ENCODE measurements around the gene HCN2. TPM values are rescaled to one million over a fixed set of nuclear protein-coding genes. Genes with fewer than 3 reads are reported as not detected.

HCN2 gene
- total and polyA plus RNA-seq, 10 of the 15 experiments (the other 5 are each of a cell fraction or from before 2014, with no cell fraction given): 0.01 to 0.54 (median 0.08) TPM; not detected in 4

DNA sequence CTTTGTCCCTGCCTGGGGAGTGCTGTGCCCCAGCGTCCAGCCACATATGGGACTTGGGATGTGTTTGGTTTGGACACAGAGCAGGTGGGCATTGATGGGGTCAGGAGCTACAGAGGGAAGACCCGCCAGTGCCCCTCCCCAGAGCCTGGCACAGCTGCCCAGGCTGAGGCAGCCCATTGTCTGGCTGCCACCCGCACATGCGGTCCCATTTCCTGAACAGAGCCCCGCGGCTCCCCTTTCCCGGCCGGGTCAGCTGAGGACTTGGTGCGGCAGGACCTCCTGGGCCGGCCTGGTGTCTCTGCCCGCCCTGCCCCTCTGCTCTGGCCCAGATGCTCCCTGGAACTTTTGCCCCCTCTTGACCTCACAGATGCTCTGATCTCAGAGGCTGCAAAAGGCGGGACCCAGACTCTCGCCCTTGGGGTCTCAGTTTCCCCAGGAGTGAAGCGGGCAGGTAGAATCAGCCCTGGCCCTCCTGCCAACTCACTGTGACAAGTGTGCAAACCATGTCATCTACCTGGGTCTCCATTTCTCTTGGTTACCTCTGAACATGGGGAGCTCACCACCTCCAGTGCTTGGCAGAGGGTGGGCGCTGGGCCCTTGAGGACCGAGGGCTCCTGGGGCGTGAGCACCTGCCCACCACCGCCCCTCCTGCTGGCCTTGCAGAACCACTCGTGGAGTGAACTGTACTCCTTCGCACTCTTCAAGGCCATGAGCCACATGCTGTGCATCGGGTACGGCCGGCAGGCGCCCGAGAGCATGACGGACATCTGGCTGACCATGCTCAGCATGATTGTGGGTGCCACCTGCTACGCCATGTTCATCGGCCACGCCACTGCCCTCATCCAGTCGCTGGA lies 17.8 kb downstream of the HCN2 start:
- ATAC-seq (no peak), DNase-seq (ENCODE audit: low read depth, low spot score) (no peak), FAIRE-seq (no peak)
- no peak overlapping the region for H3K27ac ChIP-seq (ENCODE audit: control insufficient read depth, insufficient read depth)
- H4K20me1 ChIP-seq (ENCODE audit: control insufficient read depth, insufficient read depth): no peaks in the 10 kb centered on the region
- POLR2A ChIA-PET: no interaction called here
- no TSS peak for BruUV-seq (replicated peaks)
- H3K4me3 ChIP-seq: no peak overlapping the region
- no peaks in the 10 kb centered on the region for H3K79me2 ChIP-seq (ENCODE audit: control insufficient read depth, insufficient read depth, low read length)
- no peak overlapping the region for H3K4me2 ChIP-seq (ENCODE audit: control insufficient read depth, insufficient read depth)
- H3K9me3 ChIP-seq (replicated peaks; ENCODE audit: control insufficient read depth, insufficient read depth, low read length): no peaks in the 10 kb centered on the region
- RAD21 ChIA-PET (ENCODE audit: unreplicated experiment): no interaction called here
- H3K4me1 ChIP-seq (ENCODE audit: control insufficient read depth, insufficient read depth, low read length): peaks cover 8% of the 10 kb centered on the region
- TF ChIP-seq IKZF2 (IDR thresholded peaks at IDR 0.05) (no peak), SRF (IDR thresholded peaks at IDR 0.05; ENCODE audit: low read depth in 2 of 2, low read length in 2 of 2) (no peak), EGR1 (IDR thresholded peaks at IDR 0.05; ENCODE audit: borderline replicate concordance in 1 of 2, low read depth in 2 of 2, low read length in 2 of 2) (no peak), PAX8 (IDR thresholded peaks at IDR 0.05) (no peak), SMARCA5 (IDR thresholded peaks at IDR 0.05) (no peak), FOS (IDR thresholded peaks at IDR 0.05; ENCODE audit: borderline replicate concordance, extremely low read depth, insufficient read length) (no peak), TCF12 (IDR thresholded peaks at IDR 0.05; ENCODE audit: low read depth, low read length) (no peak), MYB (IDR thresholded peaks at IDR 0.05; ENCODE audit: borderline replicate concordance, low read depth, low read length) (no peak)
- TF ChIP-seq, protein P1, sequence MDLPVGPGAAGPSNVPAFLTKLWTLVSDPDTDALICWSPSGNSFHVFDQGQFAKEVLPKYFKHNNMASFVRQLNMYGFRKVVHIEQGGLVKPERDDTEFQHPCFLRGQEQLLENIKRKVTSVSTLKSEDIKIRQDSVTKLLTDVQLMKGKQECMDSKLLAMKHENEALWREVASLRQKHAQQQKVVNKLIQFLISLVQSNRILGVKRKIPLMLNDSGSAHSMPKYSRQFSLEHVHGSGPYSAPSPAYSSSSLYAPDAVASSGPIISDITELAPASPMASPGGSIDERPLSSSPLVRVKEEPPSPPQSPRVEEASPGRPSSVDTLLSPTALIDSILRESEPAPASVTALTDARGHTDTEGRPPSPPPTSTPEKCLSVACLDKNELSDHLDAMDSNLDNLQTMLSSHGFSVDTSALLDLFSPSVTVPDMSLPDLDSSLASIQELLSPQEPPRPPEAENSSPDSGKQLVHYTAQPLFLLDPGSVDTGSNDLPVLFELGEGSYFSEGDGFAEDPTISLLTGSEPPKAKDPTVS (IDR thresholded peaks at IDR 0.05; ENCODE audit: low read depth, low read length): no peak
- TF ChIP-seq, protein P2, sequence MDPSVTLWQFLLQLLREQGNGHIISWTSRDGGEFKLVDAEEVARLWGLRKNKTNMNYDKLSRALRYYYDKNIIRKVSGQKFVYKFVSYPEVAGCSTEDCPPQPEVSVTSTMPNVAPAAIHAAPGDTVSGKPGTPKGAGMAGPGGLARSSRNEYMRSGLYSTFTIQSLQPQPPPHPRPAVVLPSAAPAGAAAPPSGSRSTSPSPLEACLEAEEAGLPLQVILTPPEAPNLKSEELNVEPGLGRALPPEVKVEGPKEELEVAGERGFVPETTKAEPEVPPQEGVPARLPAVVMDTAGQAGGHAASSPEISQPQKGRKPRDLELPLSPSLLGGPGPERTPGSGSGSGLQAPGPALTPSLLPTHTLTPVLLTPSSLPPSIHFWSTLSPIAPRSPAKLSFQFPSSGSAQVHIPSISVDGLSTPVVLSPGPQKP (IDR thresholded peaks at IDR 0.05; ENCODE audit: low read depth, low read length): no peak
- TF ChIP-seq, protein P3, sequence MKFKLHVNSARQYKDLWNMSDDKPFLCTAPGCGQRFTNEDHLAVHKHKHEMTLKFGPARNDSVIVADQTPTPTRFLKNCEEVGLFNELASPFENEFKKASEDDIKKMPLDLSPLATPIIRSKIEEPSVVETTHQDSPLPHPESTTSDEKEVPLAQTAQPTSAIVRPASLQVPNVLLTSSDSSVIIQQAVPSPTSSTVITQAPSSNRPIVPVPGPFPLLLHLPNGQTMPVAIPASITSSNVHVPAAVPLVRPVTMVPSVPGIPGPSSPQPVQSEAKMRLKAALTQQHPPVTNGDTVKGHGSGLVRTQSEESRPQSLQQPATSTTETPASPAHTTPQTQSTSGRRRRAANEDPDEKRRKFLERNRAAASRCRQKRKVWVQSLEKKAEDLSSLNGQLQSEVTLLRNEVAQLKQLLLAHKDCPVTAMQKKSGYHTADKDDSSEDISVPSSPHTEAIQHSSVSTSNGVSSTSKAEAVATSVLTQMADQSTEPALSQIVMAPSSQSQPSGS (IDR thresholded peaks at IDR 0.05; ENCODE audit: low read length): no peak
- H3K9ac ChIP-seq (ENCODE audit: control insufficient read depth, insufficient read depth, low read length): no peak overlapping the region
- WGBS (ENCODE audit: insufficient coverage, insufficient replicate concordance, low lambda C conversion rate, missing lambda C conversion rate): 58% methylated on average over 29 of the region's 30 CpGs
- CTCF ChIA-PET: no interaction called here
- intact Hi-C loops (cut with micrococcal nuclease; ENCODE audit: unreplicated experiment): no loop called here
- in situ Hi-C loops (cut with MboI): no loop called here
- H2AFZ ChIP-seq (ENCODE audit: control insufficient read depth, low read depth, low read length): no peak overlapping the region
- H3K36me3 ChIP-seq (ENCODE audit: control insufficient read depth in 2 of 2, insufficient read depth in 2 of 2, low read length in 1 of 2): no peaks in the 10 kb centered on the region
- SMC1A ChIA-PET (ENCODE audit: uncharacterized antibody, unreplicated experiment): no interaction called here
- H3K27me3 ChIP-seq (replicated peaks in 1 of 2; ENCODE audit: control insufficient read depth in 2 of 2, insufficient read depth in 2 of 2, low read length in 1 of 2): no peaks in the 10 kb centered on the region
